ENCODE results near the gene ZKSCAN8.

- no peak for TF ChIP-seq CTCF (IDR thresholded peaks at IDR 0.05; ENCODE audit: low read depth, low read length, poor library complexity, severe bottlenecking)
- no peak for TF ChIP-seq EZH2phosphoT487 (IDR thresholded peaks at IDR 0.05; ENCODE audit: borderline replicate concordance, low read length)
These were observed 25.9 kb upstream of the ZKSCAN8 start for GRCh38 chr6:28115799-28116198.

Data from DOHH2 (cell line).